GM23248 (cell line): ENCODE data around the gene NANP. TPM values are rescaled to one million over a fixed set of nuclear protein-coding genes. Genes with fewer than 3 reads are reported as not detected.
"Not testable (repeated sequence)": the region's sequence is repeated elsewhere in the genome, so short reads cannot be mapped to it uniquely, and the experiment has no call there.

ENCODE experiments used
- DNase-seq: peaks from one replicate; pipeline ENCODE4 v3.0.0-alpha.2; 2015
- H2AFZ ChIP-seq: fragments of 200-600 bp; sonication (generic); 2 replicates; pipeline ENCODE4 v1.6.1; 2016; ENCODE audit warnings: antibody characterized with exemption
- H3F3A ChIP-seq: fragments of 200-600 bp; sonication (generic); 2 replicates; pipeline ENCODE4 v1.6.1; 2016; ENCODE audit warnings: mild to moderate bottlenecking, antibody characterized with exemption, mixed run types; ENCODE audit not compliant: insufficient read depth
- H3K27ac ChIP-seq: fragments of 200-600 bp; sonication (generic); 2 replicates; pipeline ENCODE4 v1.5.1; 2016; ENCODE audit warnings: mild to moderate bottlenecking
- H3K27me3 ChIP-seq: fragments of 200-600 bp; sonication (generic); replicated peaks from 2 replicates; pipeline ENCODE4 v1.6.1; 2016; ENCODE audit warnings: mild to moderate bottlenecking; ENCODE audit not compliant: insufficient read depth
- H3K36me3 ChIP-seq: fragments of 200-600 bp; sonication (generic); 2 replicates; pipeline ENCODE4 v1.6.1; 2016; ENCODE audit warnings: low read depth, mild to moderate bottlenecking
- H3K4me1 ChIP-seq: fragments of 200-600 bp; sonication (generic); 2 replicates; pipeline ENCODE4 v1.6.1; 2016; ENCODE audit warnings: mild to moderate bottlenecking; ENCODE audit not compliant: insufficient read depth
- H3K4me2 ChIP-seq: fragments of 200-600 bp; sonication (generic); one replicate; pipeline ENCODE4 v1.6.1; 2016; ENCODE audit warnings: mild to moderate bottlenecking; ENCODE audit not compliant: unreplicated experiment
- H3K4me3 ChIP-seq: fragments of 200-600 bp; sonication (generic); 2 replicates; pipeline ENCODE4 v1.5.1; 2016; ENCODE audit warnings: mild to moderate bottlenecking
- H3K79me2 ChIP-seq: fragments of 200-600 bp; sonication (generic); 2 replicates; pipeline ENCODE4 v1.6.1; 2016; ENCODE audit warnings: mild to moderate bottlenecking; ENCODE audit not compliant: insufficient read depth
- H3K9ac ChIP-seq: fragments of 200-600 bp; sonication (generic); 2 replicates; pipeline ENCODE4 v1.6.1; 2016; ENCODE audit warnings: mild to moderate bottlenecking
- H3K9me2 ChIP-seq: fragments of 200-600 bp; sonication (generic); 2 replicates; pipeline ENCODE4 v1.6.1; 2016; ENCODE audit warnings: mixed run types, mild to moderate bottlenecking, moderate library complexity; ENCODE audit not compliant: insufficient read depth
- H3K9me3 ChIP-seq: fragments of 200-600 bp; sonication (generic); one replicate; pipeline ENCODE4 v1.6.1; 2017; ENCODE audit warnings: low read depth
- H4K20me1 ChIP-seq: fragments of 200-600 bp; sonication (generic); 2 replicates; pipeline ENCODE4 v1.6.0; 2016; ENCODE audit not compliant: insufficient read depth
- EZH2 ChIP-seq: fragments of 200-600 bp; sonication (generic); IDR thresholded peaks from 2 replicates; pipeline ENCODE4 v1.6.1; 2018; ENCODE audit warnings: antibody characterized with exemption, mild to moderate bottlenecking; ENCODE audit not compliant: insufficient read depth, poor library complexity, severe bottlenecking
- EZH2phosphoT487 ChIP-seq: fragments of 200-600 bp; sonication (generic); IDR thresholded peaks from 2 replicates; pipeline ENCODE4 v1.6.1; 2018; ENCODE audit warnings: antibody characterized with exemption, moderate library complexity, mild to moderate bottlenecking, low read depth; ENCODE audit not compliant: insufficient read depth
- WGBS, 2 experiments: methylation state at CpG; one replicate each; pipeline ENCODE4 v1.1.6; 2015 to 2017; ENCODE audit warnings: low lambda C conversion rate in 2 of 2, low coverage in 1 of 2; ENCODE audit errors: missing lambda C conversion rate in 2 of 2; 5-methylcytosine and 5-hydroxymethylcytosine counted together
- in situ Hi-C: fragments of 300-500 bp; cut with MboI; formaldehyde crosslinking; loops from 2 replicates; pipeline ENCODE4 v1.15.0; 2020
- polyA plus RNA-seq: library from polyadenylated mRNA; unstranded; fragments of >200 nt; fragmentation: Nextera tagmentation; extraction: Ambion mirVana; gene quantifications from 2 replicates; pipeline ENCODE4 v1.2.1, GENCODE V29; 2016
- total RNA-seq: library from RNA; depleted of rRNA; stranded (reverse); fragments of >200 nt; shearing (Covaris generic); gene quantifications from 2 replicates; pipeline ENCODE4 v1.2.3, GENCODE V29; 2014

The NANP gene
- total and polyA plus RNA-seq, 2 experiments from 2014 or later: 7.1 to 7.5 TPM

- Histone ChIP-seq H3K9me2 (no peaks in the 10 kb centered on the region), H3K27me3 (no peaks in the 10 kb centered on the region)
- in situ Hi-C loops: no loop called here
Measured at GRCh38 chr20:25600632-25601031, 23.2 kb downstream of the NANP start.

DNA sequence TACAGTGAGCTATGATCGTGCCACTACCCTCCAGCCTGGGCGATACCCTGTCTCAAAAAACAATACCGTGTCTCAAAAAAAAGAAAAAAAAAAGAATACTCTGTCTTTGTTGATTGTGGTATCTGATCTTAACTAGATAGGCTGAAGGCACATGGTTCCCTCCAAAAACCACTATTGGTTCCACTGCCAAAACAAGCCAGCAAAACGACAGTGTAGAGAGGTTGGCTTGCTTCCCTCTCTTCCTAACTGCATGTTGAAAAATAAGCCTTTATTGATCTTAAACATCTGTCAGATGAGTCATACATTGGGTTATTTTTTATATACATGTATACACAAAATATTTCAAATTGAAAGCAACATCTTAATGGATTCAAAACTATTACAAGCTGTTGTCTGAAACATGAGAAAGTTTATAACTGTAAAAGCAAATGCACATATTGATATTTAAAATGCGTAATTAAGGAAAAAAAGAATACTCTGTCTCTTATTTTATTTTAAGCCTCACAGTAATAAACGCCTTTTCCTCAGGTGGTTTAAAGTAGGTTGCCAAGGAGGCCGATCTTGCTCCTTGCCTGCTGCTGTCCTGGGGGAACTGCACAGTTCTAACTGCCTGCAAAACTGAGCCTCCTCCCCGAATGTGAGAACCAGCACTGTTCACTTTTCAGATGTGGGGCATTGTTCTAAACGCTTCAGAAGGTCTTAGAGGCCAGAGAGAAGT lies 31.5 kb downstream of the NANP start:
- Histone ChIP-seq H2AFZ (no peak overlapping the region), H3K4me1 (no peaks in the 10 kb centered on the region), H3K79me2 (no peaks in the 10 kb centered on the region), H3K4me3 (no peak overlapping the region), H3F3A (no peaks in the 10 kb centered on the region), H3K9me2 (no peaks in the 10 kb centered on the region), H3K9me3 (no peaks in the 10 kb centered on the region), H3K4me2 (no peak overlapping the region), H3K9ac (no peak overlapping the region), H3K27ac (no peak overlapping the region), H4K20me1 (no peaks in the 10 kb centered on the region), H3K27me3 (no peaks in the 10 kb centered on the region), H3K36me3 (no peaks in the 10 kb centered on the region)
- TF ChIP-seq EZH2 (no peak), EZH2phosphoT487 (no peak)
- in situ Hi-C loops: loop anchor here (10.0 kb wide), 1 partner anchor 63 kb away; no protein-coding TSS in a partner anchor
- WGBS, 2 experiments: 45 to 48% methylated on average over 9 of the region's 9 CpGs
- no peak for DNase-seq

More at GRCh38 chr20:25600632-25601031, 23.2 kb downstream of the NANP start:
- H3K4me3 ChIP-seq: no peak overlapping the region
- TF ChIP-seq EZH2 (no peak), EZH2phosphoT487 (no peak)
- H3K36me3 ChIP-seq: no peaks in the 10 kb centered on the region
- H3K9ac ChIP-seq: no peak overlapping the region
- no peaks in the 10 kb centered on the region for H3K4me1 ChIP-seq
- no peak for DNase-seq
- H3K9me3 ChIP-seq: no peaks in the 10 kb centered on the region
- H3F3A ChIP-seq: no peaks in the 10 kb centered on the region
- H3K79me2 ChIP-seq: no peaks in the 10 kb centered on the region
- no peak overlapping the region for H3K4me2 ChIP-seq
- H4K20me1 ChIP-seq: no peaks in the 10 kb centered on the region
- 69 to 76% methylated on average over 10 of the region's 10 CpGs for WGBS, 2 experiments
- H3K27ac ChIP-seq: no peak overlapping the region
- H2AFZ ChIP-seq: no peak overlapping the region

DNA sequence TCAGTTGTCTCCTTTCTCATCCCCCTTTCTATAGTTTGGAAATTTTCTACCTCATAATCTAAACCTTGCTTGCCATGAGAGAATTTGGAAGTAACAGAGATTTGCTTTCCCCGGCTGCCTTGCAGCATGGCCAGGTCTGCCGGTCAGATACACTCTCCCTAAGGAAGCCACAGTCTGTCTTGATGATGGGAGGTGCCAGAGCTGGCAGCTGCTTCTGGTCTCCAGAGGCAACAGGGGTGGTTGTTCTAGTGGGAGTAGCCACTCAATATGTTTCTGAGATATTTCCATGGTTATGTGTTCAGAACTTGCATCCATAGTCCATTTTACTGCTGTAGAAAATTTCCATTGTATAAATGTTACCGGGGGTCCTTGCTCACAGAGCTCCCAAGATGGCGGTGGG lies 33.0 kb downstream of the NANP start:
- not testable (repeated sequence) for H4K20me1 ChIP-seq, H3K9me2 ChIP-seq, H3K36me3 ChIP-seq, H3K27me3 ChIP-seq, DNase-seq, H3K27ac ChIP-seq, H3K9me3 ChIP-seq, H3K9ac ChIP-seq, H2AFZ ChIP-seq, H3K79me2 ChIP-seq, H3K4me2 ChIP-seq, H3K4me3 ChIP-seq, H3F3A ChIP-seq, H3K4me1 ChIP-seq
- 84 to 86% methylated on average over 4 of the region's 4 CpGs for WGBS, 2 experiments
- in situ Hi-C loops: loop anchor here (10.0 kb wide), 1 partner anchor 64 kb away; no protein-coding TSS in a partner anchor

DNA sequence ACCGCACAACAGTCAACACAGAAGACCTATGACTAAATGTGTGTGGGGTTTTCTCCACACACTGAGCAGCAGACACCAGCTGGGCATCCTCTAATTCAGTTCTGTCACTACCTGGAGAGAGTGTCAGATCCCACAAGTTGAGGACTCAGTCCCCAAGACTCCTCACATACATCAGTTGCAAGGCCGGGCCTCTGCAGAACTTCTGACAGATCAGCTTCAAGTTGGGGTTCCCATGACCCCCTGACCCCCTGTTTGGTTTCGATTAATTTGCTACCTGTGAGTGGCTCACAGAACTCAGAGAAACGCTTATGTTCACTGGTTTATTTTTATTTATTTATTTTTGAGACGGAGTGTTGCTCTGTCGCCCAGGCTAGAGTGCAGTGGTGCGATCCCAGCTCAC lies 35.3 kb downstream of the NANP start:
- H3K36me3 ChIP-seq: no peaks in the 10 kb centered on the region
- DNase-seq: no peak
- no peaks in the 10 kb centered on the region for H3K9me3 ChIP-seq
- no peak overlapping the region for H3K4me2 ChIP-seq
- H3F3A ChIP-seq: no peaks in the 10 kb centered on the region
- H3K4me3 ChIP-seq: no peak overlapping the region
- no peak overlapping the region for H3K27ac ChIP-seq
- no peak for TF ChIP-seq EZH2phosphoT487
- no peak for TF ChIP-seq EZH2
- H3K79me2 ChIP-seq: peaks cover 8% of the 10 kb centered on the region
- H3K9ac ChIP-seq: no peak overlapping the region
- WGBS, 2 experiments: 94 to 96% methylated on average over 7 of the region's 7 CpGs
- no peaks in the 10 kb centered on the region for H4K20me1 ChIP-seq
- H3K4me1 ChIP-seq: peaks cover 7% of the 10 kb centered on the region; the same call in 1 of the 2 replicates
- in situ Hi-C loops: no loop called here
- no peak overlapping the region for H2AFZ ChIP-seq
- no peaks in the 10 kb centered on the region for H3K9me2 ChIP-seq
- H3K27me3 ChIP-seq: no peaks in the 10 kb centered on the region
